Pancreas (tissue), 10 donors: Measurements from ENCODE around the gene LRP1B. TPM values are rescaled to one million over a fixed set of nuclear protein-coding genes. Genes with fewer than 3 reads are reported as not detected.

ENCODE experiments used
- ATAC-seq, 4 donors: fragments of 200-7000 bp; cut with Tn5 transposase; one replicate each; pipeline versions ENCODE4 v1.8.0 to v1.9.1; 2020; ENCODE audit warnings: mild to moderate bottlenecking in 4 of 4, moderate library complexity in 4 of 4
- DNase-seq, 6 donors: peaks; one replicate each; pipeline ENCODE4 v3.0.0-alpha.2; 2020
- FAIRE-seq: peaks from 2 replicates; lab custom pipeline; 2012; peaks lifted over from hg19 to GRCh38; lab: Jason Lieb, UNC
- H3K27ac ChIP-seq, 4 donors: fragments of 200-600 bp; sonication (generic); 1 replicate in 3 of 4; 2 replicates in 1 of 4; pipeline versions ENCODE4 v1.5.0 to v1.8.0; 2020
- H3K27me3 ChIP-seq, 4 donors: fragments of 200-600 bp; one replicate each; pipeline ENCODE4 v1.8.0; 2021
- H3K36me3 ChIP-seq, 3 donors: fragments of 200-600 bp; sonication (generic) in 1 of 3; one replicate each; pipeline versions ENCODE4 v1.5.0 to v1.8.0; 2020 to 2021
- H3K4me1 ChIP-seq, 3 donors: fragments of 200-600 bp; one replicate each; pipeline ENCODE4 v1.8.0; 2021
- H3K4me3 ChIP-seq, 4 donors: fragments of 200-600 bp; sonication (generic) in 2 of 4; one replicate each; pipeline versions ENCODE4 v1.5.0 to v1.8.0; 2020 to 2021
- H3K9me3 ChIP-seq, 4 donors: fragments of 200-600 bp; one replicate each; pipeline ENCODE4 v1.8.0; 2021
- WGBS, 2 donors: extraction: QIAGEN DNeasy Blood & Tissue Kit; methylation state at CpG; one replicate each; pipeline ENCODE4 v1.1.7; 2013; 5-methylcytosine and 5-hydroxymethylcytosine counted together
- intact Hi-C, 3 donors: fragments of 100-400 bp; cut with DNase I; formaldehyde crosslinking; loops; one replicate each; pipeline versions ENCODE4 v1.11.1 to v1.14.2; 2022
- polyA plus RNA-seq, 2 donors: library from polyadenylated mRNA; stranded (reverse); fragments of 200-250 nt; gene quantifications; one replicate each; pipeline ENCODE4 v1.2.3, GENCODE V29; 2013
- total RNA-seq, 6 donors: library from RNA; stranded (reverse); fragmentation: NEBNext Ultra II Directional in 4 of 6; extraction: Animal tissue kit (Norgen Biotek cat#: 25700) in 4 of 6; gene quantifications; one replicate each; pipeline versions ENCODE4 v1.2.1 to v1.2.4, GENCODE V29; 2021 to 2023
- TF ChIP-seq, protein P1 (sequence below), 4 donors: fragments of 200-600 bp; sonication (generic) in 3 of 4; IDR thresholded peaks; one replicate each; pipeline versions ENCODE4 v1.5.0 to v1.8.0; 2021; ENCODE audit warnings: antibody characterized with exemption in 4 of 4
- donor health status: healthy with polysubstance abuse.
- donor health status: DM: no; HTN: no; CAD: no; lungs with moderate emphysema.
- donor health status: DM: no; HTN: no; CAD: no.
- donor health status: control.
- donor health status: control.
- donor health status: Bipolar disorder and iron deficiency.
- donor health status: DM: yes; HTN: yes; CAD: no.
- donor health status: DM: no; HTN: no; CAD: no.
- donor health status: DM: no; HTN: no; CAD: no.
- donor health status: DM: yes; HTN: yes; CAD: no.

The LRP1B gene
- total and polyA plus RNA-seq, 8 donors = 0.06 to 0.55 (median 0.25) TPM

DNA sequence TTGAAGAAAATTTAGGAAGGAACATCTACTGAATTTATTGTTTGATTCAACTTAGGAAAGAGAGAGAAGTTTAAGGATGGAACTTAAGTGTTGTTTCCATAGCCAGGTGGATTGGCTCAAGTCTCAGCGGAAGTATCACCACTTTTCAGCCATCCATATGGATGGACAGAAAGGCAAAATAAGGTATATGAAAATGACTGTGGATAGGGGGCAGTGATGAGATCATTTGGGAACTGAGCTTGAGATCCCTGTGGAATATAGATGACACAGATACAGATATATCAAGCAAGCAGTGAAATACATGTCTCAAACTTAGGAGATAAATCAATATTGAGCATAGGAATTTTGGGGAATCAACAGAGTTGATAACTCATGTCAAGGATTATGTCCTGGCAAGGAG, 1887.9 kb downstream of the LRP1B start:
- no peaks in the 10 kb centered on the region for H3K27me3 ChIP-seq
- intact Hi-C loops = no loop called here
- no peaks in the 10 kb centered on the region for H3K9me3 ChIP-seq
- no peak overlapping the region for H3K27ac ChIP-seq
- DNase-seq = no peak
- no peaks in the 10 kb centered on the region for H3K4me1 ChIP-seq
- WGBS, 2 donors = 77 to 91% methylated on average over 1 of the region's 1 CpG
- H3K36me3 ChIP-seq = no peaks in the 10 kb centered on the region
- no peak for FAIRE-seq
- TF ChIP-seq, protein P1, sequence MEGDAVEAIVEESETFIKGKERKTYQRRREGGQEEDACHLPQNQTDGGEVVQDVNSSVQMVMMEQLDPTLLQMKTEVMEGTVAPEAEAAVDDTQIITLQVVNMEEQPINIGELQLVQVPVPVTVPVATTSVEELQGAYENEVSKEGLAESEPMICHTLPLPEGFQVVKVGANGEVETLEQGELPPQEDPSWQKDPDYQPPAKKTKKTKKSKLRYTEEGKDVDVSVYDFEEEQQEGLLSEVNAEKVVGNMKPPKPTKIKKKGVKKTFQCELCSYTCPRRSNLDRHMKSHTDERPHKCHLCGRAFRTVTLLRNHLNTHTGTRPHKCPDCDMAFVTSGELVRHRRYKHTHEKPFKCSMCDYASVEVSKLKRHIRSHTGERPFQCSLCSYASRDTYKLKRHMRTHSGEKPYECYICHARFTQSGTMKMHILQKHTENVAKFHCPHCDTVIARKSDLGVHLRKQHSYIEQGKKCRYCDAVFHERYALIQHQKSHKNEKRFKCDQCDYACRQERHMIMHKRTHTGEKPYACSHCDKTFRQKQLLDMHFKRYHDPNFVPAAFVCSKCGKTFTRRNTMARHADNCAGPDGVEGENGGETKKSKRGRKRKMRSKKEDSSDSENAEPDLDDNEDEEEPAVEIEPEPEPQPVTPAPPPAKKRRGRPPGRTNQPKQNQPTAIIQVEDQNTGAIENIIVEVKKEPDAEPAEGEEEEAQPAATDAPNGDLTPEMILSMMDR (IDR thresholded peaks at IDR 0.05) = no peak
- H3K4me3 ChIP-seq = no peak overlapping the region
- no peak for ATAC-seq

- WGBS, 2 donors = 42 to 52% methylated on average over 3 of the region's 3 CpGs
Observed at GRCh38 chr2:140234116-140234515, 1896.7 kb downstream of the LRP1B start.

GRCh38 chr2:140210963-140211362, 1919.9 kb downstream of the LRP1B start:
- FAIRE-seq (no peak), DNase-seq (no peak), ATAC-seq (no peak)
- WGBS, 2 donors = 63 to 74% methylated on average over 2 of the region's 2 CpGs
- Histone ChIP-seq H3K9me3 (no peaks in the 10 kb centered on the region), H3K4me1 (no peaks in the 10 kb centered on the region), H3K27ac (no peak overlapping the region), H3K27me3 (no peaks in the 10 kb centered on the region), H3K36me3 (no peaks in the 10 kb centered on the region), H3K4me3 (no peak overlapping the region)
- TF ChIP-seq, protein P1 (IDR thresholded peaks at IDR 0.05) = no peak
- intact Hi-C loops = no loop called here

More at GRCh38 chr2:140234116-140234515, 1896.7 kb downstream of the LRP1B start:
- Histone ChIP-seq H3K27me3 (no peaks in the 10 kb centered on the region), H3K9me3 (no peaks in the 10 kb centered on the region), H3K4me1 (no peaks in the 10 kb centered on the region), H3K36me3 (no peaks in the 10 kb centered on the region), H3K4me3 (no peak overlapping the region), H3K27ac (no peak overlapping the region)
- FAIRE-seq = no peak
- TF ChIP-seq, protein P1 (IDR thresholded peaks at IDR 0.05) = no peak
- intact Hi-C loops = no loop called here
- DNase-seq = no peak
- no peak for ATAC-seq

DNA sequence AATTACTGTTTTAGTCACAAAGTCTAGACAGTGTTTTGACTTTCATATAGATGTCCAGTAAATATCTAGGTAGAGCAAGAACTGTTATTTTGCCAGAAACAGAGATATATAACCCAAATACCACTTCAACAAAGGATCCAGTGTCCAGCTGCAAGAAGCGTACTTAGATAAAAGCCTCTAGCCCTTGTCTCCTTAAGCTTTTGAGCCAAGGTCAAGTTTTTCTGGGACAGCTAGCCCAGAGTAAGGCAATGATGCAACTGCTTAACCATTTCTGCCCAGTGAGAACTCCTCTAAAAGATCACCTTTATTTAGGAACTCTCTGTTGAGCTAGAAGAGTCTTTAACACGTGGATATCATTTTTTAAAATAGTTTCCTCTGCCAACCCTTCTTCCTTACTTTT, 1925.7 kb downstream of the LRP1B start:
- no peak for ATAC-seq

GRCh38 chr2:140203347-140203746, 1927.5 kb downstream of the LRP1B start:
- 69 to 75% methylated on average over 6 of the region's 6 CpGs for WGBS, 2 donors
- H3K27me3 ChIP-seq = no peaks in the 10 kb centered on the region

More for the DNA sequence above, 1925.7 kb downstream of the LRP1B start:
- no peaks in the 10 kb centered on the region for H3K36me3 ChIP-seq
- WGBS, 2 donors = 33 to 60% methylated on average over 2 of the region's 2 CpGs
- H3K4me1 ChIP-seq = no peaks in the 10 kb centered on the region
- H3K27me3 ChIP-seq = no peaks in the 10 kb centered on the region
- peaks cover 0 to under 1% (median 0%) of the 10 kb centered on the region in 4 donors for H3K9me3 ChIP-seq
- DNase-seq = no peak
- H3K4me3 ChIP-seq = no peak overlapping the region
- intact Hi-C loops = no loop called here
- TF ChIP-seq, protein P1 (IDR thresholded peaks at IDR 0.05) = no peak
- FAIRE-seq = no peak
- H3K27ac ChIP-seq = no peak overlapping the region

More at GRCh38 chr2:140203347-140203746, 1927.5 kb downstream of the LRP1B start:
- DNase-seq = no peak
- ATAC-seq = no peak
- no peaks in the 10 kb centered on the region for H3K4me1 ChIP-seq
- intact Hi-C loops = no loop called here
- no peak for FAIRE-seq
- no peak overlapping the region for H3K4me3 ChIP-seq
- no peak overlapping the region for H3K27ac ChIP-seq
- H3K9me3 ChIP-seq = peaks cover 0 to 5% (median 0%) of the 10 kb centered on the region in 4 donors
- TF ChIP-seq, protein P1 (IDR thresholded peaks at IDR 0.05) = no peak
- H3K36me3 ChIP-seq = no peaks in the 10 kb centered on the region
